Measurements from ENCODE around the gene BAZ1B.
"Not testable (repeated sequence)": the region's sequence is repeated elsewhere in the genome, so short reads cannot be mapped to it uniquely, and the experiment has no call there.

Gene BAZ1B

GRCh38 chr7:73522105-73522872 lies at the start of gene BAZ1B:
TSS of gene BAZ1B (minus strand) at chr7:73522293. CDS start at chr7:73521933, 360 bp downstream.
- DNase-seq: peak; percentile 98

- no peak for DNase-seq
Observed at GRCh38 chr7:73570977-73571376, 48.9 kb upstream of the BAZ1B start.

DNA sequence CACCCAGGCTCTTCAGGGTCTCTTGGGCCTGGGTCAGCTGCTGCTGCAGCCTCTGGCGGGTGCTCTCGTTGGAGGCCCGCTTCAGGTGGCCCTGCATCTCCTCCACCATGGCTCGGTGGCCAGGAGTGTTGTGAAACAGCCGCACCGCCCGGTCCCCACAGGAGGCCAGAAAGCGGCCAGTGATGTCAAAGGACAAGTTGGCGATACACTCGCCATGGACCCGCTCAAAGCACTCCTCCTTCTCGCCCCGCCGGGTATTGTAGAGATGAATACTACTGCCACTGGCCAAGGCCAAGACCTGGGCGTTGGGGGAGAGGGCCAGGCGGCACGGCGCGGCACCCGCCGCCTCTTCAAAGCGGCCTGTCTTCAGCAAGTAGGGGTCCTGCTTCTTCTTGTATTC lies 48.4 kb upstream of the BAZ1B start:
- DNase-seq: no peak

DNA sequence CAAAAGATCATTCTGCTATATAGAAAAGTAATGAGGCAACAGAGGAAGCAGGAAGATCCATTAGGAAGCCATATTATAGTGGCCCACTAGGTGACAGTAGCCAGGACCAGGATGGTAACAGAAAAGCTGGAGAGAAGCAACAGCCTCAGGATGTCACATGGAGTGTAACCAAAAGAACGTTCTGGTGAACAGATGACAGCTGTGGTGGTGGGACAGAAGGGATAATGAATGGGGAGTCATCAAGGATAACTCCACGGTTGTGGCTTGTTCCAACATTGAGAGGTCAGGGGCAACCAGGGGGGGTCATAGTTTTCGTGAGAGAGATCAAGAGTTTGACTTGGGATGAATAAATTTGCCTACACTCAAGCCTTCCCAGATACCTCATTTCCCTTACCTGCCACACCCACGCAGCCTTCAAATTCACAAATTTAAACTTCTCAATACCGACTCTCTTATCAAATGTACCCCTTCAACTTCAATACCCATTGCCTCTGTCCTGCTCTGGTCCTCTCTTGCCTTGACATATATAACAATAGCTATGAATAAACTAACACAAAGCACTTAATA lies 47.0 kb upstream of the BAZ1B start:
- no peak for DNase-seq

GRCh38 chr7:73567846-73568685 lies 46.0 kb upstream of the BAZ1B start:
- DNase-seq: no peak

GRCh38 chr7:73567140-73567539 lies 45.0 kb upstream of the BAZ1B start:
- DNase-seq: no peak

DNA sequence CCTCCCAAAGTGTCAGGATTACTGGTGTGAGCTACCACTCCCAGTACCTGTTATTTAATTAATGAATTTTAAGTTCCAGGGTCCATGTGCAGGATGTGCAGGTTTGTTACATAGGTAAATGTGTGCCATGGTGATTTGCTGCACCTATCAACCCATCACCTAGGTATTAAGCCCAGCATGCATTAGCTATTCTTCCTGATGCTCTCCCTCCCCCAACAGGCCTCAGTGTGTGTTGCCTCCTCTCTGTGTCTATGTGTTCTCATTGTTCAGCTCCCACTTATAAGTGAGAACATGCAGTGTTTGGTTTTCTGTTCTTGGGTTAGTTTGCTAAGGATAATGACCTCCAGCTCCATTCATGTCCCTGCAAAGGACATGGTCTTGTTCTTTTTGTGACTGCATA lies 44.3 kb upstream of the BAZ1B start:
- not testable (repeated sequence) for DNase-seq

GRCh38 chr7:73565675-73566340 lies 43.7 kb upstream of the BAZ1B start:
- no peak for DNase-seq

DNA sequence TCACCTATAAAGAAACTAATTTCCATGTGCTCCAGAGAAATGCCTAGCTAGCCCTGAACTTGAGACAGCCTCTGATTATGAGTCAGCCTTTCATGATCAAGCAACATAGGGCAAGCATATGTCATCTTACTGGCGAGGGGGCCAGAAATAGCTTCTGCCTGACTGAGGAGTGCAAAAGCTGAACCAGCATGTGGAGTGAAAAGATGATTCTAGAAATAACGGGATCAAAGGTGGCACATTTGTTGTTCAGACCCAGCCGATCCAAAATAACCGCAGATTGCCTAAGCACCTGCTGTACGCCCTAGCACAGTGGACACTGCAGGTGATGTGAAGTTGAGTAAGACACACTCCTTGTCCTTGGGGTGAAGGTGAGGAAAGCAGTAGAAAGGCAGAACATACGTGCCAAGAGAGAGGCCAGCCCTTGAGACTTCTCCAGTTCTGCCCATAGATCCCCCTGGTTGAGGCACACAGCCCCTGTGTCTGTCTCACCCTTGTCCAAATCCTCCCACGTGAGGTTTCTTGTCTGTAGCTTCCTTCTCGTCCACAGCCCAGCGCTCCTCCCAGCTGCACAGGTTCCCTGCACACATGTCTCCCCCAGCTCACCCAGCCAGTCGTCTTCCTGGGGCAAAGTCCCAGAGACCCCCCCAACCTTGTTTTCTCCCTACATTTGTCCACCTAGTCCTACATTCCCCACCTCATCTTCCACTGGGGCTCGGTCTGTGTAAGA lies 38.2 kb upstream of the BAZ1B start:
- DNase-seq: no peak

- peak; percentile 64 for DNase-seq
Observed at GRCh38 chr7:73557397-73558257, 35.5 kb upstream of the BAZ1B start, which contains the start of gene BCL7B. TSS of gene BCL7B (minus strand) at chr7:73557690. CDS start at chr7:73557578, 112 bp downstream.

DNA sequence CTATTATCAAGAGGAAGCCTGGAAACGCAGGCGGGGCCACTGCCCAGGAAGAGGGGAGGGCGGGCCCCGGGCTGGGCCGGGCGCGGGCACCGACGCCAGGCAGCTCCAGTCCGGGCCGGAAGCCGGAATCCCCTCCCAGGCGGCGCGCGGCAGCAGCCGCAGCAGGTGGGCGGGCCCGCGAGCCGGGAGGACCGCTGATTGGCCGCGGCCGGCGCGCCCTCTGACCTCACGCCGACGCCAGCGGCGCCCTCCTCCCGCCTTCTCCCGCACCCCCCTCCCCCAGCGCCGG lies 35.0 kb upstream of the BAZ1B start:
- peak; percentile 86 for DNase-seq

GRCh38 chr7:73556208-73557107 lies 34.4 kb upstream of the BAZ1B start:
- no peak for DNase-seq

DNA sequence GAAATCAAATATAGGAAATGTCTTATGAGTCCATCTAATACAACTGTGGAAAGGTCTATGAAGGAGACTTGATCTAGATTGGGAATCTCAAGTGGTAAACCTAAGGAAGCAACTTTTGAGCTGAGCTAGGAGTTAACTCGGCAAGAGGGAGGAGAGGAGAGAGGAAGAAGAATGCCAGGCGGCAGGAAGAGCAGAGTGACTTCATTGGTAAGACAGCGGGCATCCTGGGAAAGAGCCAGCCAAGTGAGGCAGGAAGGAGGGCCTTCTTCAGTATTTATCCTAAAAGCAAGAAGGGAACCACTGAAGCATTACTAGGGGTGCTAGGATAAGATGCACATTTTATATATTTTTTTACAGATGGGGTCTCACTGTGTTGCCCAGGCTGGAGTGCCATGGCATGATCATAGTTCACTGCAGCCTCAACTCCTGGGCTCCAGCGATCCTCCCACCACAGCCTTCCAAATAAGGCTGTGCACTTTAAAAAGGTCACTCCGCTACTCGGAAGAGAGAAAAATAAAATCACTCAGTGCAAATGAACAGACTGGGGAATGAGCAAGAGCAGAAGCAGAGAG lies 33.4 kb upstream of the BAZ1B start:
- DNase-seq: no peak

GRCh38 chr7:73550093-73550492 lies 28.0 kb upstream of the BAZ1B start:
- DNase-seq: not testable (repeated sequence)

- DNase-seq: no peak
Observed at GRCh38 chr7:73549176-73549575, 27.1 kb upstream of the BAZ1B start.

GRCh38 chr7:73547841-73548240 lies 25.7 kb upstream of the BAZ1B start:
- DNase-seq: no peak

- no peak for DNase-seq
Observed at GRCh38 chr7:73544678-73545077, 22.6 kb upstream of the BAZ1B start.

- no peak for DNase-seq
Observed at GRCh38 chr7:73541722-73542121, 19.6 kb upstream of the BAZ1B start.

DNA sequence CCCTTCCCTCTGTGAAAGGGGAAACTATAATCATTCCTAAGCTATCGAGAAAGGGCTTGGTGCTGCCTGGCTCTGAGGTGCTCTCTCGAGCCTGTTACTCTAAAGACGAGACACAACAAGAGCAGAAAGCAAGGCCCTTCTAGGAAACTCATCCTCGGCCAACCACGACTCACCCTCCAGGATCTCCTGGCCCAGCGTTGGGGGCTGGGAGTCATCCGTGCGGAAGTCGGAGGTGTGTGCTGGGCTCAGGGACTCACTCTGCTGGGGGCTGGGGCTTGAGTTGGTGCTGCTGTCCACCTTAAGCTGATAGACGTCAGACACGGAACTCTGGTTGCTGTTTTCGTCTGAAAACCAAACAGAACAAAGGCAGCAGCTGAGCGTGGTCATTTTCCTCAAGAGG lies 17.6 kb upstream of the BAZ1B start:
- no peak for DNase-seq

GRCh38 chr7:73538510-73538909 lies 16.4 kb upstream of the BAZ1B start:
- not testable (repeated sequence) for DNase-seq
